AG09309 (cell line): ENCODE data around the gene ATP6V0B.

Source experiments
- DNase-seq: peaks from one replicate; pipeline ENCODE4 v3.0.0-alpha.2; 2010; ENCODE audit warnings: low read depth
- H3K4me3 ChIP-seq: 2 replicates; pipeline ENCODE4 v1.5.1; 2011; ENCODE audit warnings: mild to moderate bottlenecking, low read depth, low read length, moderate library complexity; ENCODE audit not compliant: control insufficient read depth
- TF ChIP-seq, protein P1 (sequence below): IDR thresholded peaks from 2 replicates; pipeline ENCODE4 v1.5.1; 2011; ENCODE audit warnings: mild to moderate bottlenecking, low read depth, low read length, inconsistent platforms; ENCODE audit not compliant: insufficient read depth, control insufficient read depth; ENCODE audit errors: missing control alignments

ATP6V0B gene

DNA sequence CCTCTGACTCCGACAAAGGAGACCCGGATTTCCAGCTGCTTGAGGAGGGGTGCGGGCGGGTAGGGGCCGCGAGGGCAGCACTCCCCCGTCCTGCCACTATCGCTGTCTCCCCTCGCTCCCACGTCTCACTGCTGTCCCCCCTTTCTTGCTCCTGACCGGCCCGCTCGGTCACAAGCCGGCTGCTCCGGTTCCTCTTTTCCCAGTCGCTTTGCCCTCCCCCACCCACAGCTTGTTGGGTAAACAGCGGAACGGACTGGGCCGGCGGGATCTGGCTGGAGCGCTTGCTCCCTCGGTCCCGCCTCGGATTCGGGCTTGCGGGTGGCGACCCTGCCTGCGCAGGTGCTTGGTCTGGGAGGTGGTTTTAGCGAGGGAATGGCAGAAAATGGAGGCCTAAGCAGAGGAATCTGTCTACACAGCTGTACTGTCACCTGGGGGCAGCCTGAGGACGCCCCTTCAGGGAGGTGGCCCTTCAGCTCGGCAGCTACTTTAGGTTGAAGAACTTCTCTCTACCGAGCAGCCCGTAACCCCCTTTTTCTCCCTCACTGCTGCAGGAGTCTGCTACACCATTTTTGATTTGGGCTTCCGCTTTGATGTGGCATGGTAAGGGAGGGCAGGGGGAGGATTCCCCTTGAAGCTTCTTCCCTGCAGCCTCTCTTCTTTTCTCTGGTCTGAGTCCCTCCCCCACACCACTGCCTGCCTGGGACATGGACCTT lies 645 bp downstream of the ATP6V0B start:
- H3K4me3 ChIP-seq, result peak overlapping the region; percentile 93
- TF ChIP-seq, protein P1, sequence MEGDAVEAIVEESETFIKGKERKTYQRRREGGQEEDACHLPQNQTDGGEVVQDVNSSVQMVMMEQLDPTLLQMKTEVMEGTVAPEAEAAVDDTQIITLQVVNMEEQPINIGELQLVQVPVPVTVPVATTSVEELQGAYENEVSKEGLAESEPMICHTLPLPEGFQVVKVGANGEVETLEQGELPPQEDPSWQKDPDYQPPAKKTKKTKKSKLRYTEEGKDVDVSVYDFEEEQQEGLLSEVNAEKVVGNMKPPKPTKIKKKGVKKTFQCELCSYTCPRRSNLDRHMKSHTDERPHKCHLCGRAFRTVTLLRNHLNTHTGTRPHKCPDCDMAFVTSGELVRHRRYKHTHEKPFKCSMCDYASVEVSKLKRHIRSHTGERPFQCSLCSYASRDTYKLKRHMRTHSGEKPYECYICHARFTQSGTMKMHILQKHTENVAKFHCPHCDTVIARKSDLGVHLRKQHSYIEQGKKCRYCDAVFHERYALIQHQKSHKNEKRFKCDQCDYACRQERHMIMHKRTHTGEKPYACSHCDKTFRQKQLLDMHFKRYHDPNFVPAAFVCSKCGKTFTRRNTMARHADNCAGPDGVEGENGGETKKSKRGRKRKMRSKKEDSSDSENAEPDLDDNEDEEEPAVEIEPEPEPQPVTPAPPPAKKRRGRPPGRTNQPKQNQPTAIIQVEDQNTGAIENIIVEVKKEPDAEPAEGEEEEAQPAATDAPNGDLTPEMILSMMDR, result no peak
- DNase-seq, result no peak

DNA sequence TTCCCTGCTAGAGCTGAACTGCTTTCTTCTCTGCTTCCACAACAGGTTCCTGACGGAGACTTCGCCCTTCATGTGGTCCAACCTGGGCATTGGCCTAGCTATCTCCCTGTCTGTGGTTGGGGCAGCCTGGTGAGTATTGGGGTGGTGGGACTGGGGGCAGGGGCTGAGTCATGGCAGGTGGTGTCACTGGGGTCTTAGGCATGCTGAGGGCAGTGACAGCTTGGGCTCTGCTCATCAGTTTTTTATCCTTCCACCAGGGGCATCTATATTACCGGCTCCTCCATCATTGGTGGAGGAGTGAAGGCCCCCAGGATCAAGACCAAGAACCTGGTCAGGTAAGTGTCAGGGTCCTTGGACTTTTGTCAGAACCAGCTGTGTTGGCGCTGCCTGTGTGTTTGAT lies 1.3 kb downstream of the ATP6V0B start:
- peak overlapping the region; percentile 93 for H3K4me3 ChIP-seq
- no peak for DNase-seq
- TF ChIP-seq, protein P1, result no peak

DNA sequence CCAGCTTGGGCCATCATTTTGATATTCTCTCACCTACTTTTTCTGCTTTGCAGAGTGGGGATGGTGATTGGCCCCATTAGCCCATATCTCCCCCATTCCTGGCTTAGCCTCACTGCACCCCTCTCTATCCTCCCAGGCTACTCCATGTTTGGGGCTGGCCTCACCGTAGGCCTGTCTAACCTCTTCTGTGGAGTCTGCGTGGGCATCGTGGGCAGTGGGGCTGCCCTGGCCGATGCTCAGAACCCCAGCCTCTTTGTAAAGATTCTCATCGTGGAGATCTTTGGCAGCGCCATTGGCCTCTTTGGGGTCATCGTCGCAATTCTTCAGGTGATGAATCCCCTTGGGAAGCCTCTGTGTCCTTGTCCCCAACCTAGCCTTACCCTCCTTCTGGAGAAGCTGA lies 2.1 kb downstream of the ATP6V0B start:
- DNase-seq, result no peak
- TF ChIP-seq, protein P1, result no peak
- H3K4me3 ChIP-seq, result no peak overlapping the region

DNA sequence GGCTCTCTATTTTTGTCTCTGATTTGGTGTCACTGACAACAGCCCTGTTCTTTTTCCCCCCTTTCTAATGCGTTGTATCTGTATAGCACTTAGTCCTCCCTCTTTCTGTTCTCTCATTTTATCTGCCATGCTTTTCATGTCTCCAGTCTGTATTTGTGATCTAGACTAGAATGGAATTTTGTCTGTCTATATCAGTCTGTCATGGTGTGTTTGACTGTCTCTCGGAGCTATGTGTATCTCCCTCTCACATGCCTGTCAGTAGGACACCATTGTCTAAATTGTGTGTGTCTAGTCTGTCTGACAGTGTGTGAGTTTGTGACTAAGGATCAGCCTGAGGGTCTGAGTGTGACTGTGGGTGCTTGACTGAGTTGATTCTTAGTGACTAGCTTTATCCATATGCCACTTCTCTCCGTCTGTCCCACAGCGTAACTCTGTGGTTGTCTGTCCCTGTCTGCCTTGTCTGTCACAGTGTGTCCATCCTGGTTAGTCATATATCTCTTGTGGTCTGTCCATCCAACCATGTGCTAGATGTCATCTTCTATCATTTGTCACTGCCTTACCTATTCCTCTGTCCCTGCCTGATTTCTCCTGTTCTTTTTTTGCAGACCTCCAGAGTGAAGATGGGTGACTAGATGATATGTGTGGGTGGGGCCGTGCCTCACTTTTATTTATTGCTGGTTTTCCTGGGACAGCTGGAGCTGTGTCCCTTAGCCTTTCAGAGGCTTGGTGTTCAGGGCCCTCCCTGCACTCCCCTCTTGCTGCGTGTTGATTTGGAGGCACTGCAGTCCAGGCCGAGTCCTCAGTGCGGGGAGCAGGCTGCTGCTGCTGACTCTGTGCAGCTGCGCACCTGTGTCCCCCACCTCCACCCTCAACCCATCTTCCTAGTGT lies 2.9 kb downstream of the ATP6V0B start:
- TF ChIP-seq, protein P1, result no peak
- no peak overlapping the region for H3K4me3 ChIP-seq
- DNase-seq, result no peak

DNA sequence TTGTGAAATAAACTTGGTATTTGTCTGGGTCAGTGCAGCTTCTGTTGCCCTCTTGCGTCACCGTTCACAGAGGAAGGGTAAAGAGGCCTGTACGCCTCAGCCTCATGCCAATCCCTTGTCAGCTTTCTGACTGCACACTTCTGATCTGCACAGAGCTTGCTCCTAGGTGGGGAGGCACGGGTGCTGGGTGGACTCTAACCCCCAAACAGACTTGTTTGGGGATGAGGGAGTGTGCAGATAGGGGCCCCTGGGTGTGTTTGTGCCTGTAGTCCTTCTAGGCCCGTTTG lies 3.4 kb downstream of the ATP6V0B start:
- no peak for DNase-seq
- peak overlapping the region; percentile 68 for H3K4me3 ChIP-seq
- TF ChIP-seq, protein P1, result no peak

DNA sequence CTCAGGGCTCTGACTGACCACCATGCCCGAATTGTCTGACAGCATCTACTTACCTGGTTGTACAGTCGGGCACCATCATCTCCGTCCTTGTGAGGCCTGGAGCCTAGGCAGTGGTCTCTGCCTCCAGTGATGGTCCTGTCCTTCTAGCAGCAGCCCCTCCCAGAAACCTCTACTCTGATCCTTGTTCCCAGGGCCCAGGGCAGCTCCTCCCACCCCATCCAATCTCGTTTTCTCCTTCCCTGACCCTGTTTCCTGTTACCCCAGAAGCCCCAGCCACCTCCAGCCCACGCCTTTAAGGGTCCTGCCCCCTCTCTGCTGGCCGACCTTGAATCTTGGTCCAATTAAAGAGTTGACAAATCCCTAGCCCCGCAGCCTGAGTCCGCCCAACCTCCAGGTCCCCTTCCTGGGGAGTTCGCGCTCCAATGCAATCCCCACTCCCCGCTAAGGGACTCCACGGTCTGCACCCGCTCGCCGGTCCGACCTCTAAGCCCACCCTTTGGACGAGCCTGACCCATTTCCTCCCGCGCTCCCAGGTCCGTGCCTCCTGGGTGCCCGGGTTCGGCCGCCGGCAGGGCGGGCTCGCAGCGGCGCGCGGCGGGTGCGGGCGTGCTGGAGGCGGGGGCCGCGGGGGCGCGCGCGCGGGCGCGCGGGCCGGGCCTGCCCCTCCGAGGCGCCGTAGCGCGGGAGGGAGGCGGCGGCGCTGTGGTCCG lies 3.9 kb downstream of the ATP6V0B start, which contains the start of gene B4GALT2:
Gene B4GALT2, plus strand, starts transcription at position 660 of the 710 bp plus-strand sequence. CDS start 1,951 bp downstream, outside the sequence.
- peak within 1 kb of the TSS; percentile 68 for H3K4me3 ChIP-seq
- TF ChIP-seq, protein P1, result no peak
- DNase-seq, result no peak
